IPS-NIHi7 (cell line): ENCODE results near the gene CACNA2D4.
A peak's percentile ranks its signal among the peaks of the same experiment; 100 is the strongest.

Experiments used
- DNase-seq: peaks from one replicate; pipeline ENCODE4 v3.0.0; 2012; ENCODE audit warnings: mixed read lengths; ENCODE audit errors: extremely low spot score

The CACNA2D4 gene

GRCh38 chr12:1886396-1887008, 31.9 kb downstream of the CACNA2D4 start:
- peak; percentile 9 for DNase-seq

GRCh38 chr12:1885599-1886245, 32.7 kb downstream of the CACNA2D4 start:
- DNase-seq = peak; percentile 7

DNA sequence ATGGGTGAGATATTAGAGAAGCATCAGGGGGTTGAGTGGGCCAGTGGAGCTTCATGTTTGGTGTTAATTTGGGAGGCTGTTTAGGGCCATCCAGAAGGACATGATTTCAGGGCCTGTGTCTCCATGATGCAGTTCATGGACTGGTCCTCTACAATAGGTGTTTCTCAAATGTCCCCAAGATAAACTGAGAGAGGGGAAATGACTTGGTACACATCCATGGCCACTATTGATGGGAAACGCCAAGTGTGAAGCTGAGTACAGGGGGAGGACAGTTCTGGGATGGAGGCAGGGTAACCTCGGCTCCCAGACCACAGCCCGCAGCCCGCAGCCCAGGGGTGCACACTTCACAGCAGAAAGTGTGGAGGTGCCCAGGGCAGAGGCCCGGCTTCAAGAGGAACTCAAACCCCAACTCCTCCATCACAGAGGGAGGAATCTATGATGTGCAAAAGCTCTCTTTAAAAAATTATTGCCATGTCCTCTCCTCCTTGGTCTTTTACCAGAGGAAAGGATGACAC, 33.3 kb downstream of the CACNA2D4 start:
- no peak for DNase-seq

- no peak for DNase-seq
Measured at GRCh38 chr12:1884651-1885050, 33.8 kb downstream of the CACNA2D4 start.

GRCh38 chr12:1883513-1883912, 34.9 kb downstream of the CACNA2D4 start:
- no peak for DNase-seq

GRCh38 chr12:1882850-1883470, 35.5 kb downstream of the CACNA2D4 start:
- peak; percentile 3 for DNase-seq

DNA sequence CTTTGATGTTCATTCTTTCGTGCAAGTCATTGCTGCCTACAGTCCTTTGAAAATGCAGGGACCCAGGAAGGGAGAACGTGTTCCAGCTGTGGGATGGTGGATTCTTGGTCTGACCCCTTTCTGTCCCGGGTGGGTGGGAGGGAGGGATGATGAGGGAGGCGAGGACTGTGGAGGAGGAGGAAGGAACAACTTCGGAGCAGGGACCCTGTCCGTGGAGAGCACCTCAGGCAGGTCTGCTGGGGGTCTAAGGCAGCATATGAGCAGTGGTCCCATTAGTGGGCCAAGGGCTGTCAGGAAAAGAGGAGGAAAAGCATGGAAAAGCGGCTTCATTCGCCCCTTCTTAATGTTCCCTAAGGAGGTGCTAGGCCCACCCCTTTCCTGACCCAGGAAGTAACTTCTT, 36.0 kb downstream of the CACNA2D4 start:
- no peak for DNase-seq

- DNase-seq = no peak
Measured at GRCh38 chr12:1881936-1882335, 36.5 kb downstream of the CACNA2D4 start.

DNA sequence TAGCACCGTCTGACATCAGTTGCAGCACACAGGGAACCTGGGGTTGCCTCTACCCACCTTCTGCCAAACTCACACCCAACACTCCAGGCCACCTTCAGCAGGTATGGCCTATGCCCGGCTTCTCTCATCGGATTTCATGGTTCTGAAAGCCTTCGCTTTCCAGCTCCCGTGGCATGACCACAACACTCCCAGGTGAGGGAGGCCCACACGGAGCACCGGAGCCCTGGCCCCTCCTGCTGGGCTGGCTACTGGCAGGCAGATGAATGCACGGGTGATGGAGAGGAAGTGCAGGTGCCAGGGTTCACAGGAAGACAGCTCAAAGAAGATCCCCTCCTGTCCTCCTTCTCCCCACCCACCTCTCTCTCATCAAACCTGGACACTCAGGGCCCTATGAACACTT, 37.2 kb downstream of the CACNA2D4 start:
- DNase-seq = peak; percentile 2

GRCh38 chr12:1880876-1881275, 37.6 kb downstream of the CACNA2D4 start:
- no peak for DNase-seq

DNA sequence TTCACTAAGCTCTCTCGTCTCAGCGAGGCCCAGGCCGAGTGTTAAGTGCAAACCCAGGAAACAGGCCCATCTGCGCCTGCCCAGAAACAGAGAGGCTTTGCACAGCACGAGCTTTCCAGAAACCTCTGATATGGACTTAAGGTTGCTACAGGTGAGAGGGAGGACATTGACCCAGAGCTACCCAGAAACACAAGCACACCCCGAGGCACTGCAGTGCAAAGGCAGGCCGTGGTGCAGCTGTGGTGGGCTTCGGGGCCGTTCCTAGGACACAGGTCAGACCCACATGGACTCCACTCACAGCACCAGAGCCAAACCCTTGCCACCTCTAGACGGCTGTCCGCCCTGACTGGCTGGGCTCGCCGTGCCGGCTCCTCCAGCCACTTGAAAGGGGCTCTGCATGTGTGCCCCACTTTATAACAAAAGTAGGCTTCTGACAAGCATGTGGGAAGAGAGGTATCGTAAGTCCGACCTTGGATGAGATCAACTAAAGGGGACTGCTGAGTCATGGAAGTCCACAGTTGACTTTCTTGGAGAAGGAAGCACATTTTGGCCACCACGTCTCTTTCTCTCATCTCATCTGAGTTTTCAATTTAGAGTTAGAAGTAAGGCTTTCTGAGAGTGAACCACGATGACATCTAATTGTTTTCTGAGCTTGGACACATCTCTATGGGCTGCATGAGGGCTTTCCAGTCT, 38.2 kb downstream of the CACNA2D4 start:
- DNase-seq = peak; percentile 5

- DNase-seq = peak; percentile 4
Measured at GRCh38 chr12:1879633-1880032, 38.8 kb downstream of the CACNA2D4 start.

DNA sequence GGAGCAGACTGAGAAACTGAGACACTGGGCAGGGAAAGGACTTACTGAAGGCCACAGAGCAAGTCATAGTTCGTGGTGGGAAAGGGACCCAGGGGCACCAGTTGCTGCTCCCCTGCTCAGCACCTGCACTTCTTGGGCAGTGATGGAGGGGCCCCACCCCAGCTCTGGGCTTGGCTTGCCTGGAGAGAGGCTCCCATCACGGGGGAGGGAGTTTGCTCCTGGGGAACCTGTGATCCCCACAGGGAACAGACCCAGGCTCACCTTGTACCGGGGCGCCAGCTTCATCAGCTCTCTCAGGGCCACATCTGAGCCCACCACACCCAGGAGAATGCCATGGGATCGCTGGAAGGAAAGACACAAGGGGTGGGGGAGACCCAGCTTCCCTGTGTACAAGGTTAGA, 39.8 kb downstream of the CACNA2D4 start:
- peak; percentile 3 for DNase-seq

DNA sequence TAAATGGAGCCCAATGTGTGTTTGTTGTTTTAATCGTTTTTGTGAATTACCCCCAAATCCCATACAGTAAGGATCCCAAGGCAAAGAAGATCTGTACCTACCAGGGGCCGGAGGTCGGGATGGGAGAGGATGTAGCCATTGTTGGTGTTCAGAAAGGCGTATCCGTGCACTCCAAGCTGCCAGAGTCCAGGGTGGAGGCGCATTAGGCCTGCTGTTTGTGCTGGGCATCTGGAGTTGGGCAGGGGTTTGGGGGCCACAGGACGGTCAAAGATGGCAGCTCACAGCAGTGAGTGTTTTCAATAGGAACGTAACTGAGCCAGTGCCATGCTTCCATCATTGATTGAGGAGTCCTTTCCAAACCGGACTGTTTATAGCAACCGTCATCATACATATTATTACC, 40.2 kb downstream of the CACNA2D4 start:
- DNase-seq = no peak

GRCh38 chr12:1877169-1877878, 41.1 kb downstream of the CACNA2D4 start:
- DNase-seq = peak; percentile 3

GRCh38 chr12:1876086-1876485, 42.4 kb downstream of the CACNA2D4 start:
- no peak for DNase-seq

- peak; percentile 8 for DNase-seq
Measured at GRCh38 chr12:1875608-1876007, 42.8 kb downstream of the CACNA2D4 start.

- peak; percentile 3 for DNase-seq
Measured at GRCh38 chr12:1873531-1874510, 44.6 kb downstream of the CACNA2D4 start.

DNA sequence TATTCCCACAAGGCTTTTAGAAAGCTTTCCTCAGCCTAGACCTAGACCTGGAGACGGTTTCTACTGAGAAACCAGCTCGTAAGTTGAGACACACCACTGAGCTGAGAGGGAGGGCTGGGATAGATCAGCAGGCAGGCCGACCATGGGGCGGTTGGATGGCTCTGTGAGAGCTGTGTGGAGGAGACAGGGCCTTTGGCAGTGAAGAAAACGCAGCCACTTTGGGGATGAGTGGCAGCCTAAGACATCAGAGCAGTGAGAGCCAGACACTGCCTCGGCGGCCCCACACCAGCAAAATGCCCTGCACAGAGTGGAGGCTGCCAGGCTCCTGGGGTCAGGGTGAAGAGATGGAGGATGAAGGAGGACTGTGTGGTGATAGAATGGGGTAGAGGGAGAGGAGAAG, 46.0 kb downstream of the CACNA2D4 start:
- DNase-seq = no peak

DNA sequence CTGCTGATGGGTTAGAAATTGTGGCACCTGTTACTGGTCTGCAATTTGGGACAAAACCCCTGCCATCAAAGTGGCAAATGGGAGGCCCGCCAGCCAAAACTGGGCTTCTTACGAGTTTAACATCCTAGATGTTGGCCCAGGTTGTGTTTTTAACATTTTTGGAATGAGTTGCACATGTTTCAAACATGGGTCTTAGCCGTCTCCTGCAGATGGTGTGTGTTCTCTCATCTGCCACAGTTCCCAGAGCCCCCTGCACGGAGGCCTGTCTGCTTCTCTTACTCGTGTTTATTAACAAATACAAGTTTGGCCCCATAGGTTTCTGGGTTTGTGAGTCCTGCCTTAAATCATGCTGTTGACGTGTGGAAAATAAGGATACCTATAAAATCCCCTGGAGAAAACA, 46.5 kb downstream of the CACNA2D4 start:
- DNase-seq = no peak
